H54 (cell line): Measurements from ENCODE around the gene CCR2.
"Not testable (repeated sequence)": the region's sequence is repeated elsewhere in the genome, so short reads cannot be mapped to it uniquely, and the experiment has no call there.

Experiments
- DNase-seq: peaks from one replicate; pipeline ENCODE4 v3.0.0; 2011; ENCODE audit warnings: low spot score, mixed read lengths; ENCODE audit not compliant: insufficient read length
- FAIRE-seq: peaks from 3 replicates; lab custom pipeline; 2011; peaks lifted over from hg19 to GRCh38; lab: Jason Lieb, UNC
- POLR2A ChIP-seq: IDR thresholded peaks from 2 replicates; pipeline ENCODE4 v1.6.1; 2011; ENCODE audit warnings: low read depth, mild to moderate bottlenecking, low read length

CCR2 gene

GRCh38 chr3:46375814-46376213, 21.9 kb downstream of the CCR2 start:
- FAIRE-seq = no peak
- DNase-seq = no peak
- TF ChIP-seq POLR2A = no peak

- TF ChIP-seq POLR2A = no peak
- FAIRE-seq (no peak), DNase-seq (peak; percentile 45)
These were observed 24.6 kb downstream of the CCR2 start for GRCh38 chr3:46378426-46378942.

GRCh38 chr3:46380471-46381221, 26.7 kb downstream of the CCR2 start:
- TF ChIP-seq POLR2A = no peak
- FAIRE-seq = no peak
- no peak for DNase-seq

GRCh38 chr3:46381625-46382024, 27.7 kb downstream of the CCR2 start:
- no peak for FAIRE-seq
- TF ChIP-seq POLR2A = no peak
- no peak for DNase-seq

GRCh38 chr3:46383211-46383950, 29.5 kb downstream of the CCR2 start:
- no peak for TF ChIP-seq POLR2A
- DNase-seq (no peak), FAIRE-seq (no peak)

GRCh38 chr3:46383951-46384330, 30.0 kb downstream of the CCR2 start:
- DNase-seq = no peak
- FAIRE-seq = no peak
- no peak for TF ChIP-seq POLR2A

GRCh38 chr3:46386205-46386604, 32.3 kb downstream of the CCR2 start:
- DNase-seq (peak; percentile 35), FAIRE-seq (peak; percentile 91)
- TF ChIP-seq POLR2A = no peak

- FAIRE-seq, DNase-seq: not testable (repeated sequence)
These were observed 34.9 kb downstream of the CCR2 start for GRCh38 chr3:46388847-46389246.

- no peak for TF ChIP-seq POLR2A
- DNase-seq = no peak
- no peak for FAIRE-seq
These were observed 35.4 kb downstream of the CCR2 start for GRCh38 chr3:46389306-46389705.

GRCh38 chr3:46391526-46391925, 37.6 kb downstream of the CCR2 start:
- DNase-seq, FAIRE-seq: not testable (repeated sequence)

GRCh38 chr3:46393011-46393410, 39.1 kb downstream of the CCR2 start:
- TF ChIP-seq POLR2A = no peak
- DNase-seq (no peak), FAIRE-seq (no peak)

GRCh38 chr3:46393554-46394434, 39.9 kb downstream of the CCR2 start:
- FAIRE-seq (no peak), DNase-seq (no peak)
- no peak for TF ChIP-seq POLR2A

GRCh38 chr3:46395210-46395661, 41.3 kb downstream of the CCR2 start:
- DNase-seq (no peak), FAIRE-seq (no peak)
- TF ChIP-seq POLR2A = no peak
